GM19239 (cell line): ENCODE measurements around the gene SLC25A47.
A peak's percentile ranks its signal among the peaks of the same experiment; 100 is the strongest.
"Not testable (repeated sequence)": the region's sequence is repeated elsewhere in the genome, so short reads cannot be mapped to it uniquely, and the experiment has no call there.

ENCODE experiments used
- DNase-seq: peaks from one replicate; pipeline ENCODE4 v3.0.0; 2011; ENCODE audit warnings: low spot score; ENCODE audit not compliant: insufficient read length
- FAIRE-seq: peaks from 2 replicates; lab custom pipeline; 2011; peaks lifted over from hg19 to GRCh38; lab: Jason Lieb, UNC

Gene SLC25A47

GRCh38 chr14:100341301-100342031, 18.3 kb downstream of the SLC25A47 start:
- DNase-seq = peak; percentile 51
- peak; percentile 83 for FAIRE-seq

GRCh38 chr14:100342195-100342594, 19.1 kb downstream of the SLC25A47 start:
- FAIRE-seq (no peak), DNase-seq (no peak)

GRCh38 chr14:100342826-100343225, 19.7 kb downstream of the SLC25A47 start:
- not testable (repeated sequence) for DNase-seq, FAIRE-seq

GRCh38 chr14:100344657-100345056, 21.5 kb downstream of the SLC25A47 start:
- not testable (repeated sequence) for DNase-seq, FAIRE-seq

- FAIRE-seq (no peak), DNase-seq (no peak)
These were observed 22.6 kb downstream of the SLC25A47 start for GRCh38 chr14:100345711-100346110.

GRCh38 chr14:100346306-100347091, 23.4 kb downstream of the SLC25A47 start:
- DNase-seq (no peak), FAIRE-seq (no peak)

GRCh38 chr14:100348253-100348729, 25.2 kb downstream of the SLC25A47 start:
- no peak for DNase-seq
- no peak for FAIRE-seq

- DNase-seq (no peak), FAIRE-seq (no peak)
These were observed 25.9 kb downstream of the SLC25A47 start for GRCh38 chr14:100348784-100349685.

- DNase-seq (no peak), FAIRE-seq (no peak)
These were observed 27.3 kb downstream of the SLC25A47 start for GRCh38 chr14:100350276-100350926.

GRCh38 chr14:100350986-100351385, 27.8 kb downstream of the SLC25A47 start:
- FAIRE-seq = no peak

GRCh38 chr14:100358396-100358795, 35.3 kb downstream of the SLC25A47 start:
- DNase-seq = no peak
- FAIRE-seq = no peak

More at GRCh38 chr14:100350986-100351385, 27.8 kb downstream of the SLC25A47 start:
- DNase-seq = no peak

GRCh38 chr14:100359111-100359510, 36.0 kb downstream of the SLC25A47 start:
- peak; percentile 40 for FAIRE-seq

GRCh38 chr14:100359881-100360280, 36.7 kb downstream of the SLC25A47 start:
- no peak for FAIRE-seq
- DNase-seq = no peak

More at GRCh38 chr14:100359111-100359510, 36.0 kb downstream of the SLC25A47 start:
- DNase-seq = no peak

GRCh38 chr14:100361626-100362025, 38.5 kb downstream of the SLC25A47 start:
- DNase-seq = no peak
- FAIRE-seq = no peak

GRCh38 chr14:100362311-100362927, 39.3 kb downstream of the SLC25A47 start:
- DNase-seq = no peak
- no peak for FAIRE-seq

GRCh38 chr14:100363053-100363452, 39.9 kb downstream of the SLC25A47 start:
- DNase-seq (no peak), FAIRE-seq (no peak)

GRCh38 chr14:100364403-100364802, 41.3 kb downstream of the SLC25A47 start:
- DNase-seq (no peak), FAIRE-seq (no peak)

- DNase-seq = no peak
- FAIRE-seq = no peak
These were observed 42.6 kb downstream of the SLC25A47 start for GRCh38 chr14:100365741-100366140.

GRCh38 chr14:100369019-100369418, 45.9 kb downstream of the SLC25A47 start:
- FAIRE-seq = no peak
- no peak for DNase-seq
